Astrocyte (in vitro differentiated cells and primary cell): ENCODE data around the gene KASH5.

ENCODE experiments used
- CTCF ChIP-seq: IDR thresholded peaks from 2 replicates; pipeline ENCODE4 v1.5.1; 2011; ENCODE audit warnings: low read depth, mild to moderate bottlenecking, inconsistent platforms, low read length, moderate library complexity; ENCODE audit not compliant: insufficient read depth
- EZH2 ChIP-seq: IDR thresholded peaks from 2 replicates; pipeline ENCODE4 v1.6.1; 2012; ENCODE audit warnings: mild to moderate bottlenecking, low read length, inconsistent platforms; ENCODE audit not compliant: insufficient read depth

GRCh38 chr19:49456326-49456725 is 68.3 kb downstream of the KASH5 start:
- TF ChIP-seq CTCF, result no peak
- no peak for TF ChIP-seq EZH2
